K562 (cell line): ENCODE results near the gene RBMS1. TPM values are rescaled to one million over a fixed set of nuclear protein-coding genes. Genes with fewer than 3 reads are reported as not detected.

Experiments
- ATAC-seq: fragments of 200-7000 bp; cut with Tn5 transposase; 3 replicates; pipeline ENCODE4 v1.9.1; 2020; ENCODE audit warnings: moderate library complexity
- BruUV-seq: library from RNA; stranded (reverse); fragments of 400-500 nt; replicated peaks from 2 replicates; lab custom pipeline; 2021; lab: Mats Ljungman, UMichigan
- CTCF ChIA-PET: fragments of 300-600 bp; formaldehyde crosslinking; extraction: SDS; loops from one replicate; lab custom pipeline; 2021; ENCODE audit warnings: low intra/inter-chr PET ratio; lab: Yijun Ruan, JAX
- POLR2A ChIA-PET: fragments of 300-600, 350-650 bp; sonication (Branson Sonifier 250); formaldehyde crosslinking; extraction: SDS; loops from one replicate; lab custom pipeline; 2021; ENCODE audit warnings: antibody characterized with exemption, inconsistent platforms; lab: Yijun Ruan, JAX
- DNase-seq, 4 experiments: peaks; one replicate each; pipeline versions ENCODE4 v3.0.0 to v3.0.0-alpha.2; 2011 to 2018; ENCODE audit warnings: low spot score in 3 of 4, mixed read lengths in 3 of 4; ENCODE audit errors: extremely low read depth in 1 of 4
- FAIRE-seq: peaks from 2 replicates; lab custom pipeline; 2011; peaks lifted over from hg19 to GRCh38; lab: Jason Lieb, UNC
- H2AFZ ChIP-seq: 2 replicates; pipeline ENCODE4 v1.6.0; 2011; ENCODE audit warnings: low read depth, low read length, control low read depth, inconsistent platforms
- H3K27ac ChIP-seq: fragments of 200-600 bp; 3 replicates; pipeline ENCODE4 v1.8.0; 2011; ENCODE audit warnings: low read depth, mild to moderate bottlenecking, control low read depth, inconsistent platforms, low read length, moderate library complexity, mixed read lengths; ENCODE audit errors: extremely low read depth
- H3K27me3 ChIP-seq, 2 experiments: fragments of 300-600 bp in 1 of 2; 2 replicates in 1 of 2; 3 replicates in 1 of 2; pipeline versions ENCODE4 v1.6.0 to v1.8.0; 2011; ENCODE audit warnings: inconsistent platforms in 2 of 2, low read length in 2 of 2, mild to moderate bottlenecking in 1 of 2, mixed read lengths in 1 of 2, moderate library complexity in 1 of 2; ENCODE audit not compliant: control insufficient read depth in 2 of 2, insufficient read depth in 2 of 2
- H3K36me3 ChIP-seq: fragments of 300-600 bp; 3 replicates; pipeline ENCODE4 v1.8.0; 2011; ENCODE audit warnings: mild to moderate bottlenecking, low read length, inconsistent platforms; ENCODE audit not compliant: control insufficient read depth, insufficient read depth
- H3K4me1 ChIP-seq, 2 experiments: fragments of 200-600 bp in 1 of 2; replicated peaks in 1 of 2; 2 replicates in 1 of 2; 3 replicates in 1 of 2; pipeline versions ENCODE4 v1.5.1 to v1.8.0; 2011; ENCODE audit warnings: inconsistent platforms in 2 of 2, low read length in 2 of 2, mild to moderate bottlenecking in 1 of 2, mixed read lengths in 1 of 2, moderate library complexity in 1 of 2; ENCODE audit not compliant: control insufficient read depth in 2 of 2, insufficient read depth in 2 of 2
- H3K4me2 ChIP-seq: 2 replicates; pipeline ENCODE4 v1.6.1; 2011; ENCODE audit warnings: low read length, control low read depth, inconsistent platforms, mixed read lengths; ENCODE audit not compliant: insufficient read depth
- H3K4me3 ChIP-seq: fragments of 200-600 bp; sonication (generic), shearing (Covaris generic); 2 replicates; pipeline ENCODE4 v1.5.1; 2016; ENCODE audit warnings: control low read depth, inconsistent platforms
- H3K79me2 ChIP-seq: fragments of 200-600 bp; 3 replicates; pipeline ENCODE4 v1.8.0; 2011; ENCODE audit warnings: low read length, inconsistent platforms; ENCODE audit not compliant: control insufficient read depth, insufficient read depth
- H3K9ac ChIP-seq, 2 experiments: 2 replicates each; pipeline versions ENCODE4 v1.6.0 to v1.6.1; 2011; ENCODE audit warnings: low read depth in 2 of 2, low read length in 2 of 2, control low read depth in 1 of 2, inconsistent platforms in 1 of 2, mild to moderate bottlenecking in 1 of 2, mixed read lengths in 1 of 2; ENCODE audit not compliant: insufficient read depth in 1 of 2
- H3K9me1 ChIP-seq: one replicate; pipeline ENCODE4 v1.6.0; 2011; ENCODE audit warnings: inconsistent platforms, mild to moderate bottlenecking, low read length, moderate library complexity; ENCODE audit not compliant: control insufficient read depth, insufficient read depth
- H3K9me3 ChIP-seq: replicated peaks from 2 replicates; pipeline ENCODE4 v1.5.1; 2011; ENCODE audit warnings: low read depth, low read length, inconsistent platforms; ENCODE audit not compliant: control insufficient read depth, insufficient read depth
- H4K20me1 ChIP-seq: replicated peaks from 2 replicates; pipeline ENCODE4 v1.6.1; 2011; ENCODE audit warnings: low read length, inconsistent platforms, mixed read lengths; ENCODE audit not compliant: control insufficient read depth, insufficient read depth
- BCOR ChIP-seq: fragments of 450-650 bp; IDR thresholded peaks from 2 replicates; pipeline ENCODE4 v1.6.1; 2016
- FOXA3 ChIP-seq, 2 experiments: fragments of 450-650 bp in 1 of 2; sonication (generic) in 1 of 2; formaldehyde crosslinking; IDR thresholded peaks in 1 of 2; conservative IDR thresholded peaks in 1 of 2; 2 replicates each; pipeline versions ENCODE4 v1.4.0 to v1.8.0; 2020 to 2022; ENCODE audit warnings: mild to moderate bottlenecking in 2 of 2, missing genetic modification reagents in 1 of 2
- IRF1 ChIP-seq: sonication (generic); formaldehyde crosslinking; IDR thresholded peaks from 2 replicates; pipeline ENCODE4 v1.8.0; 2022; ENCODE audit warnings: missing genetic modification reagents, mild to moderate bottlenecking, borderline replicate concordance
- KDM4B ChIP-seq, 2 experiments: fragments of 450-650 bp in 1 of 2; sonication (generic) in 1 of 2; IDR thresholded peaks; 2 replicates each; pipeline ENCODE4 v1.6.1; 2016 to 2017; ENCODE audit warnings: borderline replicate concordance in 2 of 2, antibody characterized with exemption in 1 of 2, low read depth in 1 of 2, mild to moderate bottlenecking in 1 of 2
- NR1H2 ChIP-seq: sonication (generic); formaldehyde crosslinking; IDR thresholded peaks from 2 replicates; pipeline ENCODE4 v1.4.0; 2020; ENCODE audit warnings: mild to moderate bottlenecking, missing genetic modification reagents
- NR4A1 ChIP-seq, 2 experiments: fragments of 250-450 bp in 1 of 2; fragments of 450-650 bp in 1 of 2; sonication (Bioruptor Pico) in 1 of 2; IDR thresholded peaks; 2 replicates each; pipeline versions ENCODE4 v1.4.0 to v1.6.1; 2016 to 2020; ENCODE audit warnings: mild to moderate bottlenecking in 2 of 2, missing compliant biosample characterization in 1 of 2, missing genetic modification characterization in 1 of 2, moderate library complexity in 1 of 2
- PHF20 ChIP-seq: fragments of 450-650 bp; IDR thresholded peaks from 2 replicates; pipeline ENCODE4 v1.6.1; 2018; ENCODE audit not compliant: partially characterized antibody
- PPARD ChIP-seq: fragments of 250-450 bp; sonication (Bioruptor Pico); IDR thresholded peaks from 2 replicates; pipeline ENCODE4 v1.8.0; 2022; ENCODE audit warnings: inconsistent platforms, mild to moderate bottlenecking, moderate library complexity
- RBM25 ChIP-seq: fragments of 200-400 bp; formaldehyde crosslinking; IDR thresholded peaks from 2 replicates; pipeline ENCODE4 v1.6.1; 2018; ENCODE audit warnings: low read length, low read depth, moderate library complexity; ENCODE audit not compliant: severe bottlenecking
- SPI1 ChIP-seq: IDR thresholded peaks from 2 replicates; pipeline ENCODE4 v1.6.1; 2011; ENCODE audit warnings: low read depth, low read length, control low read depth, borderline replicate concordance
- WHSC1 ChIP-seq: IDR thresholded peaks from one replicate; pipeline ENCODE4 v1.6.1; 2012; ENCODE audit warnings: low read length, control low read depth, inconsistent platforms
- ZNF146 ChIP-seq: IDR thresholded peaks from one replicate; pipeline ENCODE4 v1.6.1; 2018; ENCODE audit warnings: missing compliant biosample characterization; ENCODE audit not compliant: unreplicated experiment
- ZNF217 ChIP-seq: sonication (generic); formaldehyde crosslinking; IDR thresholded peaks from 2 replicates; pipeline ENCODE4 v1.8.0; 2022; ENCODE audit warnings: mild to moderate bottlenecking, missing genetic modification reagents
- WGBS: fragments of 100-300 bp; shearing (Covaris generic); methylation state at CpG from one replicate; pipeline ENCODE4 v1.1.6; 2016; ENCODE audit warnings: low coverage, mixed read lengths; ENCODE audit not compliant: insufficient coverage; ENCODE audit errors: missing lambda C conversion rate; 5-methylcytosine and 5-hydroxymethylcytosine counted together
- in situ Hi-C: fragments of 300-500 bp; cut with MboI; formaldehyde crosslinking; loops from 4 replicates; pipeline ENCODE4 v1.15.0; 2018; ENCODE audit warnings: inconsistent platforms, mixed read lengths
- intact Hi-C: fragments of 100-400 bp; cut with micrococcal nuclease; formaldehyde crosslinking; loops from 2 replicates; pipeline ENCODE4 v1.14.2; 2022
- polyA plus RNA-seq, 8 experiments: library from polyadenylated mRNA; depleted of rRNA in 4 of 8; stranded (reverse) in 5 of 8; unstranded in 3 of 8; fragments of >200 nt; fragmentation: Nextera tagmentation in 2 of 8; fragmentation: Illumina TruSeq in 1 of 8; extraction: Ambion mirVana in 2 of 8; extraction: Trizol in 1 of 8; gene quantifications; 2 replicates each; pipeline versions ENCODE4 v1.2.1 to v1.2.3, GENCODE V29; 2011 to 2014; ENCODE audit warnings: inconsistent platforms in 1 of 8, missing spikeins in 1 of 8
- total RNA-seq, 7 experiments: library from RNA; depleted of rRNA in 6 of 7; stranded (reverse); fragments of >200 nt in 6 of 7; fragmentation: Illumina TruSeq in 2 of 7; extraction: Trizol in 2 of 7; gene quantifications; 2 replicates each; pipeline versions ENCODE4 v1.2.1 to v1.2.3, GENCODE V29; 2011 to 2021; ENCODE audit warnings: low replicate concordance in 1 of 7

RBMS1 gene
- total and polyA plus RNA-seq, 9 of the 15 experiments (the other 6 are each of a cell fraction or from before 2014, with no cell fraction given) = 0.04 to 0.31 (median 0.09) TPM; not detected in 6

GRCh38 chr2:160283675-160284074 lies 209.9 kb downstream of the RBMS1 start:
- no peak overlapping the region for H2AFZ ChIP-seq

GRCh38 chr2:160282063-160282580 lies 211.5 kb downstream of the RBMS1 start:
- DNase-seq (no peak), ATAC-seq (no peak), FAIRE-seq (no peak)
- BruUV-seq = no TSS peak
- POLR2A ChIA-PET = interaction anchor here (0.6 to 1.3 kb wide), 3 partner anchors 9 to 149 kb away, joined by 3 to 5 read pairs (median 3); no protein-coding TSS in a partner anchor
- H3K4me1 ChIP-seq = no peaks in the 10 kb centered on the region
- H3K9ac ChIP-seq = no peak overlapping the region
- intact Hi-C loops (no loop called here), in situ Hi-C loops (no loop called here)
- H3K27me3 ChIP-seq = no peaks in the 10 kb centered on the region
- no peaks in the 10 kb centered on the region for H4K20me1 ChIP-seq
- H3K4me2 ChIP-seq = no peak overlapping the region
- TF ChIP-seq ZNF146 (CRISPR knock-in tag) = no peak
- no peak for TF ChIP-seq IRF1
- no peak for TF ChIP-seq ZNF217
- no peak for TF ChIP-seq WHSC1
- no peak for TF ChIP-seq NR1H2 (CRISPR knock-in tag)
- TF ChIP-seq SPI1 = no peak
- no peak for TF ChIP-seq BCOR
- TF ChIP-seq FOXA3 (CRISPR knock-in tag; conservative IDR thresholded peaks at IDR 0.05 in 1 of 2, IDR thresholded peaks at IDR 0.05 in 1 of 2) = no peak
- H3K36me3 ChIP-seq = no peaks in the 10 kb centered on the region
- H2AFZ ChIP-seq = no peak overlapping the region
- CTCF ChIA-PET = no interaction called here
- H3K9me1 ChIP-seq = no peaks in the 10 kb centered on the region
- WGBS = 0% methylated on average over 2 of the region's 2 CpGs
- H3K79me2 ChIP-seq = no peaks in the 10 kb centered on the region
- H3K9me3 ChIP-seq = no peaks in the 10 kb centered on the region
- no peak overlapping the region for H3K27ac ChIP-seq
- H3K4me3 ChIP-seq = no peak overlapping the region

More at GRCh38 chr2:160283675-160284074, 209.9 kb downstream of the RBMS1 start:
- CTCF ChIA-PET = no interaction called here
- no peak overlapping the region for H3K4me2 ChIP-seq
- no peaks in the 10 kb centered on the region for H3K4me1 ChIP-seq
- H3K9me3 ChIP-seq = no peaks in the 10 kb centered on the region
- TF ChIP-seq NR4A1 (CRISPR knock-in tag; IDR thresholded peaks at IDR 0.05) (no peak), NR4A1 (tag; IDR thresholded peaks at IDR 0.05) (no peak), FOXA3 (CRISPR knock-in tag; conservative IDR thresholded peaks at IDR 0.05 in 1 of 2, IDR thresholded peaks at IDR 0.05 in 1 of 2) (no peak), PHF20 (no peak), RBM25 (peak; percentile 71), PPARD (no peak), KDM4B (IDR thresholded peaks at IDR 0.05; ENCODE audit: borderline replicate concordance in 2 of 2, low read depth in 1 of 2) (no peak)
- TF ChIP-seq, all 486 proteins: peak for 1
- no TSS peak for BruUV-seq
- no peaks in the 10 kb centered on the region for H3K27me3 ChIP-seq
- POLR2A ChIA-PET = no interaction called here
- no peak overlapping the region for H3K9ac ChIP-seq
- H3K79me2 ChIP-seq = no peaks in the 10 kb centered on the region
- DNase-seq (no peak), ATAC-seq (no peak), FAIRE-seq (no peak)
- H3K9me1 ChIP-seq = no peaks in the 10 kb centered on the region
- intact Hi-C loops = no loop called here
- H4K20me1 ChIP-seq = no peaks in the 10 kb centered on the region
- no peaks in the 10 kb centered on the region for H3K36me3 ChIP-seq
- no peak overlapping the region for H3K4me3 ChIP-seq
- in situ Hi-C loops = no loop called here
- H3K27ac ChIP-seq = no peak overlapping the region
